Smooth muscle cell (in vitro differentiated cells): ENCODE data around the gene APIP. TPM values are rescaled to one million over a fixed set of nuclear protein-coding genes. Genes with fewer than 3 reads are reported as not detected.

Source experiments
- DNase-seq: peaks from one replicate; lab custom pipeline; 2025; ENCODE audit not compliant: unreplicated experiment; lab: John Stamatoyannopoulos, UW
- H2AFZ ChIP-seq: fragments of 200-600 bp; sonication (generic); 2 replicates; pipeline ENCODE4 v1.6.0; 2016; ENCODE audit warnings: antibody characterized with exemption, low read depth, mild to moderate bottlenecking
- H3F3A ChIP-seq: fragments of 200-600 bp; sonication (generic); 2 replicates; pipeline ENCODE4 v1.6.0; 2017; ENCODE audit warnings: antibody characterized with exemption, low read depth
- H3K27ac ChIP-seq: fragments of 200-600 bp; sonication (generic); 2 replicates; pipeline ENCODE4 v1.5.1; 2016; ENCODE audit warnings: low read depth, mild to moderate bottlenecking
- H3K27me3 ChIP-seq: fragments of 200-600 bp; sonication (generic); 2 replicates; pipeline ENCODE4 v1.6.1; 2016; ENCODE audit warnings: low read depth, mild to moderate bottlenecking
- H3K36me3 ChIP-seq: fragments of 200-600 bp; sonication (generic); 2 replicates; pipeline ENCODE4 v1.5.1; 2016; ENCODE audit warnings: low read depth
- H3K4me1 ChIP-seq: fragments of 200-600 bp; sonication (generic); 2 replicates; pipeline ENCODE4 v1.5.1; 2016; ENCODE audit warnings: low read depth
- H3K4me2 ChIP-seq: fragments of 200-600 bp; sonication (generic); 2 replicates; pipeline ENCODE4 v1.6.0; 2016; ENCODE audit warnings: mild to moderate bottlenecking
- H3K4me3 ChIP-seq: fragments of 200-600 bp; sonication (generic); 2 replicates; pipeline ENCODE4 v1.5.1; 2016; ENCODE audit warnings: mild to moderate bottlenecking
- H3K79me2 ChIP-seq: fragments of 200-600 bp; sonication (generic); 2 replicates; pipeline ENCODE4 v1.6.0; 2016; ENCODE audit warnings: low read depth, mild to moderate bottlenecking
- H3K9ac ChIP-seq: fragments of 200-600 bp; sonication (generic); 2 replicates; pipeline ENCODE4 v1.6.0; 2016; ENCODE audit warnings: low read depth
- H3K9me3 ChIP-seq: fragments of 200-600 bp; sonication (generic); replicated peaks from 2 replicates; pipeline ENCODE4 v1.5.1; 2016; ENCODE audit warnings: low read depth
- H4K20me1 ChIP-seq: fragments of 200-600 bp; sonication (generic); 2 replicates; pipeline ENCODE4 v1.6.0; 2016; ENCODE audit warnings: low read depth
- WGBS: methylation state at CpG from one replicate; pipeline ENCODE4 v1.1.7; 2016; ENCODE audit warnings: low lambda C conversion rate; 5-methylcytosine and 5-hydroxymethylcytosine counted together
- polyA plus RNA-seq: library from polyadenylated mRNA; unstranded; fragments of >200 nt; fragmentation: Nextera tagmentation; extraction: Ambion mirVana; gene quantifications from 2 replicates; pipeline ENCODE4 v1.2.1, GENCODE V29; 2016
- total RNA-seq: library from RNA; depleted of rRNA; stranded (reverse); fragments of >200 nt; gene quantifications from 2 replicates; pipeline ENCODE4 v1.2.3, GENCODE V29; 2014
- TF ChIP-seq, protein P1 (sequence below): fragments of 200-600 bp; sonication (generic); IDR thresholded peaks from 2 replicates; pipeline ENCODE4 v1.5.1; 2017; ENCODE audit warnings: borderline replicate concordance, mild to moderate bottlenecking, antibody characterized with exemption; ENCODE audit not compliant: insufficient read depth, poor library complexity, severe bottlenecking

The APIP gene
- total and polyA plus RNA-seq, 2 experiments from 2014 or later: 12.8 to 24.9 TPM

DNA sequence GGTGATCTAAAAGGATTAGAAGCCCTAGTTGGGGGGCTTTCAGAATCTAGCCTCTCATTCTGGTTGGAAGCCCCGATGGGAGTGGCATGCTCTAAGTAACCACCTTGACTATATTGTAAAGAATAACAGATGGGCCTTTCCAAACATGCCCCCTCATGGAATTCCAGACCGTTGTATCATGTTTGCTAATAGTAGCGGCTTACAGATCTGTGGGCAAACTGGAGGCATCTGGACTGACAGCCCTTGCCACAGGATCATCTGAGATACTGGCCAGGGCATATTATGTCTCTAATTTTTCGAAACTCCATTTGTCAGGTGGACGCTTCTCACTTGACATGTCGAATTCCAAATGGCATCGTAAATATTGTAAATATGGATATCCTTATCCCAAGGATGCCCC, 10.5 kb downstream of the APIP start:
- Histone ChIP-seq H3F3A (no peaks in the 10 kb centered on the region), H3K4me1 (no peaks in the 10 kb centered on the region), H3K4me2 (no peak overlapping the region), H3K9ac (no peak overlapping the region), H3K79me2 (peaks cover 13% of the 10 kb centered on the region), H3K9me3 (no peaks in the 10 kb centered on the region), H3K36me3 (no peaks in the 10 kb centered on the region), H3K27me3 (no peaks in the 10 kb centered on the region), H2AFZ (no peak overlapping the region), H3K27ac (no peak overlapping the region), H3K4me3 (no peak overlapping the region), H4K20me1 (peaks cover 23% of the 10 kb centered on the region)
- TF ChIP-seq, protein P1, sequence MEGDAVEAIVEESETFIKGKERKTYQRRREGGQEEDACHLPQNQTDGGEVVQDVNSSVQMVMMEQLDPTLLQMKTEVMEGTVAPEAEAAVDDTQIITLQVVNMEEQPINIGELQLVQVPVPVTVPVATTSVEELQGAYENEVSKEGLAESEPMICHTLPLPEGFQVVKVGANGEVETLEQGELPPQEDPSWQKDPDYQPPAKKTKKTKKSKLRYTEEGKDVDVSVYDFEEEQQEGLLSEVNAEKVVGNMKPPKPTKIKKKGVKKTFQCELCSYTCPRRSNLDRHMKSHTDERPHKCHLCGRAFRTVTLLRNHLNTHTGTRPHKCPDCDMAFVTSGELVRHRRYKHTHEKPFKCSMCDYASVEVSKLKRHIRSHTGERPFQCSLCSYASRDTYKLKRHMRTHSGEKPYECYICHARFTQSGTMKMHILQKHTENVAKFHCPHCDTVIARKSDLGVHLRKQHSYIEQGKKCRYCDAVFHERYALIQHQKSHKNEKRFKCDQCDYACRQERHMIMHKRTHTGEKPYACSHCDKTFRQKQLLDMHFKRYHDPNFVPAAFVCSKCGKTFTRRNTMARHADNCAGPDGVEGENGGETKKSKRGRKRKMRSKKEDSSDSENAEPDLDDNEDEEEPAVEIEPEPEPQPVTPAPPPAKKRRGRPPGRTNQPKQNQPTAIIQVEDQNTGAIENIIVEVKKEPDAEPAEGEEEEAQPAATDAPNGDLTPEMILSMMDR: no peak
- DNase-seq: no peak
- WGBS: 87% methylated on average over 7 of the region's 7 CpGs

DNA sequence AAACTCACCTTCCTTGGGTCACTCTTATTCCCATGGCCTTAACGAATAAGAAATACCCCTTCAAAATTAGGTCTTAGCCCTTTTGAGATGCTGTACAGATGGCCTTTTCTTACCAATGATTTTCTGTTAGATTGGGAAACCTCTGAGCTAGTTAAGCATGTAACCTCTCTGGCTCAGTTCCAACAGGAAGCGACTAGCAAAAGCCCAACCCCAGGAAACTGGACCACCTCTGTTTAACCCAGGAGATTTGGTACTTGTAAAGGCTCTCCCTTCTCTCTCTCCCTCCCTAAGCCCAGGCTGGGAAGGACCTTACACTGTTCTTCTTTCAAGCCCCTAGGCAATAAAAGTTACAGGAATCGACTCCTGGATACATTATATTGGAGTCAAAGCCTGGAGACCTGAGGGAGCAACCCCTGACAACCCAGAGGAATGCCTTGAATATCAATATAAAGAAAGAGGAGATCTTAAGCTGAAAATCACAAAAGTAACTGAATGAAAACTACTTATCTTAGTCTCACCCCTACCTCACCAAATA, 11.7 kb downstream of the APIP start:
- Histone ChIP-seq H3K4me2 (no peak overlapping the region), H3K4me3 (no peak overlapping the region), H3K9me3 (peaks cover 7% of the 10 kb centered on the region), H3K79me2 (peaks cover 13% of the 10 kb centered on the region), H4K20me1 (peaks cover 19% of the 10 kb centered on the region), H2AFZ (no peak overlapping the region), H3K4me1 (no peaks in the 10 kb centered on the region), H3K27me3 (no peaks in the 10 kb centered on the region), H3K27ac (no peak overlapping the region), H3F3A (no peaks in the 10 kb centered on the region), H3K36me3 (no peaks in the 10 kb centered on the region), H3K9ac (no peak overlapping the region)
- DNase-seq: no peak
- TF ChIP-seq, protein P1: no peak
- WGBS: 95% methylated on average over 3 of the region's 3 CpGs

DNA sequence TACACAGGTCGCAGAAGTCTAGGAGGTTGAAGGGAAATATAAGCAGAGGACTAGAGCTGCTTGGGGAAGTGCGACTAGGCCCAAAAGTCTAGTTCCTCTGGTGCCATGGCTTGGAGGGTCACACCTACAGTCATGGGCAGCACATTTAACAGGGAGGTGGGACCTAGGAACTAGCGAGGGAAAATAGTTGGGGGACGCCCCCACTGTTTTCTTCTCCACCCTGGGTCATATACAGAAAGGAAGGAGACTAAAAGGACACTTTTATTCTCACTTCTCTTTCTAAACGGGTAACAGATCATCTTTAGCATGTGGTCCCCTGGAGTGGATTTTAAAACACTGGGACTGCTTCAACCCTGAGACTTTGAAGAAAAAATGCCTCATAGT, 16.6 kb downstream of the APIP start:
- 96% methylated on average over 5 of the region's 5 CpGs for WGBS

DNA sequence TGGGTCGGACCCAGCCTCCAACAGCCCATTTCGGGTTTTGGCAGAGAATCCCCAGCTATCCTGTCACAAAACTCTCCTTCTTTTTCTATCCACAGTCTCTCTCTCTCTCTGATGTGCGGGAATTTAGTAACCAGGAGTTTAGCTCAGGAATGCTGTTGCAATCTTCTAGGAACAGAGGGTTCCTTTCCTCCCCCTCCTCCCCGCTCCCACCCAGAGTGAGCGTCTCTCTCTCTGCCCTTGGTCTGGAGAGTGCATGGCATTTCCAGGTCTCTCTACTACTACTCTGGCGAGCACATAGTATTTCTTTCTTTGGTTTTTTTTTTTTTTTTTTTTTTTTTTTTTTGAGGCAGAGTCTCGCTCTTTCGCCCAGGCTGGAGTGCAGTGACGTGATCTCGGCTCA, 17.7 kb downstream of the APIP start:
- TF ChIP-seq, protein P1: no peak
- no peaks in the 10 kb centered on the region for H4K20me1 ChIP-seq
- no peaks in the 10 kb centered on the region for H3K27me3 ChIP-seq
- 99% methylated on average over 6 of the region's 10 CpGs for WGBS
- H3K9me3 ChIP-seq: peaks cover 14% of the 10 kb centered on the region
- H2AFZ ChIP-seq: no peak overlapping the region
- no peak for DNase-seq
- H3K9ac ChIP-seq: no peak overlapping the region
- H3K36me3 ChIP-seq: no peaks in the 10 kb centered on the region
- H3K79me2 ChIP-seq: no peaks in the 10 kb centered on the region
- no peak overlapping the region for H3K4me3 ChIP-seq
- H3K4me1 ChIP-seq: no peaks in the 10 kb centered on the region
- H3F3A ChIP-seq: no peaks in the 10 kb centered on the region
- H3K27ac ChIP-seq: no peak overlapping the region
- no peak overlapping the region for H3K4me2 ChIP-seq

More for the DNA sequence above, 16.6 kb downstream of the APIP start:
- no peaks in the 10 kb centered on the region for H3K27me3 ChIP-seq
- H3K36me3 ChIP-seq: no peaks in the 10 kb centered on the region
- TF ChIP-seq, protein P1: no peak
- DNase-seq: no peak
- H3K4me1 ChIP-seq: no peaks in the 10 kb centered on the region
- no peaks in the 10 kb centered on the region for H3F3A ChIP-seq
- H3K79me2 ChIP-seq: peaks cover 5% of the 10 kb centered on the region
- H3K4me3 ChIP-seq: no peak overlapping the region
- H3K9me3 ChIP-seq: peaks cover 14% of the 10 kb centered on the region
- no peak overlapping the region for H3K9ac ChIP-seq
- no peak overlapping the region for H2AFZ ChIP-seq
- no peak overlapping the region for H3K4me2 ChIP-seq
- no peak overlapping the region for H3K27ac ChIP-seq
- H4K20me1 ChIP-seq: no peaks in the 10 kb centered on the region
